Caco-2 (cell line): ENCODE measurements around the gene HNF4A. TPM values are rescaled to one million over a fixed set of nuclear protein-coding genes. Genes with fewer than 3 reads are reported as not detected.

ENCODE experiments used
- BruUV-seq: library from RNA; stranded (reverse); fragments of 400-500 nt; replicated peaks from 2 replicates; lab custom pipeline; 2021; lab: Mats Ljungman, UMichigan
- CTCF ChIA-PET: fragments of 300-600 bp; sonication (Branson Sonifier 250); formaldehyde crosslinking; loops from one replicate; lab custom pipeline; 2022; ENCODE audit warnings: antibody characterized with exemption; lab: Charles Lee
- POLR2A ChIA-PET: fragments of 300-600 bp; sonication (Branson Sonifier 250); formaldehyde crosslinking; loops from one replicate; lab custom pipeline; 2022; ENCODE audit warnings: antibody characterized with exemption; lab: Charles Lee
- DNase-seq, 2 experiments: peaks; one replicate each; pipeline versions ENCODE4 v3.0.0 to v3.0.0-alpha.2; 2020 to 2022
- H3K27me3 ChIP-seq: replicated peaks from 2 replicates; pipeline ENCODE4 v1.6.0; 2011; ENCODE audit warnings: low read length; ENCODE audit not compliant: control insufficient read depth, insufficient read depth
- H3K36me3 ChIP-seq: 2 replicates; pipeline ENCODE4 v1.5.1; 2011; ENCODE audit warnings: low read length; ENCODE audit not compliant: control insufficient read depth, insufficient read depth
- H3K4me1 ChIP-seq: fragments of 250-450 bp; sonication (Bioruptor Pico); 2 replicates; pipeline ENCODE4 v1.5.1; 2020; ENCODE audit warnings: mild to moderate bottlenecking
- H3K4me3 ChIP-seq: 2 replicates; pipeline ENCODE4 v1.5.1; 2011; ENCODE audit warnings: low read depth, mild to moderate bottlenecking, control low read depth, low read length
- H3K9me3 ChIP-seq: fragments of 250-450 bp; sonication (Bioruptor Pico); 2 replicates; pipeline ENCODE4 v1.5.1; 2020; ENCODE audit warnings: mild to moderate bottlenecking, moderate library complexity
- H3K27ac Mint-ChIP-seq: one replicate; pipeline ENCODE4 v1.8.0; 2022; ENCODE audit warnings: mixed read lengths; ENCODE audit not compliant: unreplicated experiment
- H3K27me3 Mint-ChIP-seq: one replicate; pipeline ENCODE4 v1.8.0; 2022; ENCODE audit warnings: mixed read lengths; ENCODE audit not compliant: insufficient read depth, unreplicated experiment
- H3K36me3 Mint-ChIP-seq: one replicate; pipeline ENCODE4 v1.8.0; 2022; ENCODE audit warnings: mild to moderate bottlenecking, mixed read lengths; ENCODE audit not compliant: insufficient read depth, unreplicated experiment
- H3K4me1 Mint-ChIP-seq: one replicate; pipeline ENCODE4 v1.8.0; 2022; ENCODE audit warnings: low read depth, mixed read lengths; ENCODE audit not compliant: unreplicated experiment
- H3K4me3 Mint-ChIP-seq: one replicate; pipeline ENCODE4 v1.8.0; 2022; ENCODE audit warnings: mild to moderate bottlenecking, moderate library complexity, mixed read lengths; ENCODE audit not compliant: unreplicated experiment
- H3K9me3 Mint-ChIP-seq: one replicate; pipeline ENCODE4 v1.8.0; 2022; ENCODE audit warnings: mixed read lengths; ENCODE audit not compliant: unreplicated experiment
- CTCF ChIP-seq, 2 experiments: fragments of 200-600 bp in 1 of 2; IDR thresholded peaks; 1 replicate in 1 of 2; 2 replicates in 1 of 2; pipeline versions ENCODE4 v1.5.1 to v1.8.0; 2011 to 2022; ENCODE audit warnings: antibody characterized with exemption in 1 of 2, control low read depth in 1 of 2, inconsistent platforms in 1 of 2, low read depth in 1 of 2, low read length in 1 of 2, mild to moderate bottlenecking in 1 of 2, moderate library complexity in 1 of 2; ENCODE audit not compliant: insufficient read depth in 1 of 2, severe bottlenecking in 1 of 2, unreplicated experiment in 1 of 2
- intact Hi-C: fragments of 100-400 bp; cut with micrococcal nuclease; formaldehyde crosslinking; loops from one replicate; pipeline ENCODE4 v1.10.0; 2022; ENCODE audit not compliant: unreplicated experiment
- total RNA-seq: library from RNA; stranded (reverse); gene quantifications from 2 replicates; pipeline ENCODE4 v1.2.3, GENCODE V29; 2022

Gene HNF4A
- total RNA-seq, 1 experiment from 2014 or later: 292 TPM

- ChIA-PET CTCF (interaction anchor here (0.5 to 1.6 kb wide), 7 partner anchors 13 to 199 kb away, joined by 3 to 9 read pairs (median 5); no protein-coding TSS in a partner anchor), POLR2A (interaction anchor here (0.5 to 1.6 kb wide), 4 partner anchors 11 to 462 kb away, joined by 3 to 6 read pairs (median 6); no protein-coding TSS in a partner anchor)
- H3K4me3 Mint-ChIP-seq: no peak overlapping the region
- peak; percentile 79 to 96 for DNase-seq
- peak overlapping the region; percentile 86 for H3K27ac Mint-ChIP-seq
- no peaks in the 10 kb centered on the region for H3K9me3 ChIP-seq
- H3K36me3 Mint-ChIP-seq: no peaks in the 10 kb centered on the region
- peaks cover 5% of the 10 kb centered on the region for H3K9me3 Mint-ChIP-seq
- no peak overlapping the region for H3K4me3 ChIP-seq
- BruUV-seq: TSS peak; percentile 3
- peaks cover 97% of the 10 kb centered on the region for H3K4me1 ChIP-seq
- H3K36me3 ChIP-seq: peaks cover 32% of the 10 kb centered on the region
- H3K4me1 Mint-ChIP-seq: peaks cover 74% of the 10 kb centered on the region
- H3K27me3 Mint-ChIP-seq: no peaks in the 10 kb centered on the region
- H3K27me3 ChIP-seq: no peaks in the 10 kb centered on the region
- intact Hi-C loops: no loop called here
- no peak for TF ChIP-seq CTCF (IDR thresholded peaks at IDR 0.05; ENCODE audit: insufficient read depth in 1 of 2, low read depth in 1 of 2, low read length in 1 of 2, severe bottlenecking in 1 of 2, unreplicated experiment in 1 of 2)
Measured at GRCh38 chr20:44407402-44408184, 52.1 kb downstream of the HNF4A start.

- Mint-ChIP-seq H3K9me3 (peaks cover 4% of the 10 kb centered on the region), H3K27ac (peak overlapping the region; percentile 86), H3K4me3 (no peak overlapping the region), H3K27me3 (no peaks in the 10 kb centered on the region), H3K36me3 (no peaks in the 10 kb centered on the region), H3K4me1 (peaks cover 74% of the 10 kb centered on the region)
- no peaks in the 10 kb centered on the region for H3K9me3 ChIP-seq
- BruUV-seq: no TSS peak
- no peak for TF ChIP-seq CTCF (IDR thresholded peaks at IDR 0.05; ENCODE audit: insufficient read depth in 1 of 2, low read depth in 1 of 2, low read length in 1 of 2, severe bottlenecking in 1 of 2, unreplicated experiment in 1 of 2)
- intact Hi-C loops: no loop called here
- no peak overlapping the region for H3K4me3 ChIP-seq
- no peak for DNase-seq
- peaks cover 35% of the 10 kb centered on the region for H3K36me3 ChIP-seq
- CTCF ChIA-PET: interaction anchor here (1.0 to 3.2 kb wide), 3 partner anchors 14 to 192 kb away, joined by 3 to 37 read pairs (median 33); no protein-coding TSS in a partner anchor
- peaks cover 97% of the 10 kb centered on the region for H3K4me1 ChIP-seq
- H3K27me3 ChIP-seq: no peaks in the 10 kb centered on the region
- POLR2A ChIA-PET: no interaction called here
Measured at GRCh38 chr20:44409132-44409600, 53.7 kb downstream of the HNF4A start.

- Histone ChIP-seq H3K36me3 (peaks cover 33% of the 10 kb centered on the region), H3K4me1 (peaks cover 95% of the 10 kb centered on the region)
- POLR2A ChIA-PET: interaction anchor here (0.5 to 2.2 kb wide), 8 partner anchors 9 to 953 kb away, joined by 3 to 21 read pairs (median 4); partner anchors contain the start of genes HNF4A, OSER1, SERINC3 and SRSF6
Measured at GRCh38 chr20:44410583-44411019, 55.1 kb downstream of the HNF4A start.

More at GRCh38 chr20:44410583-44411019, 55.1 kb downstream of the HNF4A start:
- Histone ChIP-seq H3K27me3 (no peaks in the 10 kb centered on the region), H3K4me3 (no peak overlapping the region), H3K9me3 (no peaks in the 10 kb centered on the region)
- CTCF ChIA-PET: interaction anchor here (0.6 to 3.2 kb wide), 14 partner anchors 8 to 246 kb away, joined by 3 to 37 read pairs (median 5); partner anchors contain the start of genes FITM2 and JPH2
- BruUV-seq: TSS peak; percentile 78
- no peaks in the 10 kb centered on the region for H3K9me3 Mint-ChIP-seq
- DNase-seq: no peak
- TF ChIP-seq CTCF (IDR thresholded peaks at IDR 0.05; ENCODE audit: insufficient read depth in 1 of 2, low read depth in 1 of 2, low read length in 1 of 2, severe bottlenecking in 1 of 2, unreplicated experiment in 1 of 2): no peak
- H3K27me3 Mint-ChIP-seq: no peaks in the 10 kb centered on the region
- peak overlapping the region; percentile 86 for H3K27ac Mint-ChIP-seq
- intact Hi-C loops: loop anchor here (1.0 kb wide), 6 partner anchors 9 to 193 kb away; partner anchors contain the start of gene HNF4A
- peaks cover 64% of the 10 kb centered on the region for H3K4me1 Mint-ChIP-seq
- no peaks in the 10 kb centered on the region for H3K36me3 Mint-ChIP-seq
- H3K4me3 Mint-ChIP-seq: peak overlapping the region; percentile 18
